ENCODE results near the gene RPS6KA2. TPM values are rescaled to one million over a fixed set of nuclear protein-coding genes. Genes with fewer than 3 reads are reported as not detected.

The RPS6KA2 gene
- total RNA-seq, 1 donor from 2014 or later, result 50.2 TPM

DNA sequence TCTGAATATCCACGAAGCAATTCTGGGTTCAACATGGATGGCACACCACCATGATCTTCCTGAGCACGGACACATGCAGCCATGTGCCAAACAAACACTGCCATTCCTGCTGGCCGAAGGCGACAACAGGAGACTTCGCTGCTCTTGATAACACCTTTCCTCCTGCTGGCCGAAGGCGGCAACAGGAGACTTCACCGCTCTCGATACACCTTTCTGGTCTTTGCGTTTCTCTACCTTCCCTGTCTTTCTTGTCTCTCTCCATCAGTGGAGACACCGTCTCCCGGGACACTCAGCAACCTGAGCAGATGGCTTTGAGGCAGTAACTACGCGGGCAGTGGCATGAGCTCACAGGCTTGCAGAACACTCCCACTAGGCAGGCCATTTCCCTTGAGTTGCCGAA is 189.4 kb downstream of the RPS6KA2 start:
- ATAC-seq (ENCODE audit: poor library complexity) (no peak), DNase-seq (no peak)
- intact Hi-C loops (cut with DNase I), result no loop called here

DNA sequence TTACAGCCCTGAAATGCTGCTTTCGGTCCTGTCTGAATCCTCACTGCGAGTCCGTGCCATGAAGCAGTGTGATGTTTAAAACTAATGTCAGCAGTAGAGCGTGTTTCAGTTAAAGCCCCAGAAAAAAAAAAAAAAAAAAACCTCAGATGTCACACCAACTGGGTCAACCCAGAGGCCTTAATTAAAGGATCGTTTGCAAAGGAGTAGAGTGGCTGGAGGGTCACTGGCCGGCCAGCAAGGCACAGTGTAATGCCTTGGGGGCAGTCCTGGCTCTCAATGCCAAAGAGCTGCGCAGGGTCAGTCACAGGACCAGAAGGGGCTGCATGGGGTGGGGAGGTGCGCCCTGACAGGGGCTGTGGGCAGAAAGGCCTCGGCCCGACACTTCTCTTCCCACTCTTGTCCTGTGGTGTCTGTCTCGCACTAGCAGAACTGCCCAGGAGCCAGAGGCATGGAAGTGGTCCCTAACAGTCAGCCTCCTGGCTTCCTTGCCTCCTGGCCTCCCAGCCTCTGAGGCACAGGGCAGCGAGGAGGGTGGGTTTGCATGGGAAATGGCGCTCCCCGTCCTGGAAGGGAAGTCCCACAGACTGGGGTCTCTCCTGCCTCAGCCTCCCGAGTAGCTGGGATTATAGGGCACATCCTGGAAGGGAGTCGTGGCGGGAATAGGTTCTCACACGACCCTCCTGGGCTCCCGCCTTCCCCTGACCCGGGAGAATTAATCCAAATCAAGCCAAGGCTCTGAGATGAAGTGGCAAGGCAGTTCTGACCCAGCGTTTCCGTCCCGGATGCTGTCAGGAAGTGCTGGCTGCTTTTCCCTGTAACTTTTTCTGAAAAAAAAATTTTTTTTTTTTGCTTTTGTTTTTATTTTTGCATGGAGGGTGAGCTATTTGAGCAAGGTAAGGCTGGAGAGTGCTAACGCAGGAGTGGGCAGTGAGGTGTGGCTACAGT is 190.6 kb downstream of the RPS6KA2 start:
- DNase-seq, result no peak
- intact Hi-C loops (cut with DNase I), result no loop called here
- no peak for ATAC-seq (ENCODE audit: poor library complexity)

DNA sequence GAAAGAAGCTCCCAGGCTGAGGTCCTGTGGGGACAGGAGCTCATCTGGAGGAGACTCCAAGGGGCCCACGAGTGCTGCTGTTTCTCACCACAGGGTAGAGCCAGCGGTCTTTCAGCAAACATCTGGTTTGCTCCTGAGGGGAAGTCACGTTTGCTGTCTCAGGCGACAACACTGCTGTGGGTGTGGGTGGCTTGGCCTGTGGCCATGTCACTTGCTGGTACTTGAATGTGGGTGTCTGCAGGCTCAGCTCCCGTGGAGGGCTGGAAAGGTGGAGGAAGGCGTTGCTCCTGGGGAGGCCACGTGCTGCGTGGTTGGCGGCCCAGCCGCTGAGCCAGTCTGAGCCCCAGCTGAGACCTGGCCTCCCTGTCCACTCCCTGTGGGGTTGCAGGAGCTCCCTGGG is 191.5 kb downstream of the RPS6KA2 start:
- intact Hi-C loops (cut with DNase I), result no loop called here
- ATAC-seq (ENCODE audit: poor library complexity) (peak; percentile 55), DNase-seq (peak; percentile 80)

DNA sequence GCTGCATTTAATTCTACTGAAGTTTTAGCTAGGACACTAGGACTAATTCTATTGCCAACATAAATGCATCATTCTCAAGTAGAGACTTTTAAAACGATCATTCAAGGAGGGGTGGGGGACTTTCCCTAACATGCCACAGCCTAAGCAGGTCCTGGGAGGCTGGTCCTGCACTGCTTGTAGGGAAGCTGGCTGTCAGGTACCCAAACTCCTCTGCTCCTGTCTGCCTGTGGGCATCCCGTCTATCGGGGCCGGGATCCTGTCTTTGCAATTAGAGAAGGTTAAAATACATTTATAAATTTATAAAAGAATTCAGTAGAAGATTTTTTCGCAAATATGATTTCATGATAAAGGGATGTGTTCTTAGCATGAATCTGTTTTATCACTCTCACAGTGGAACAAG is 192.7 kb downstream of the RPS6KA2 start:
- ATAC-seq (ENCODE audit: poor library complexity), result no peak
- intact Hi-C loops (cut with DNase I), result no loop called here

GRCh38 chr6:166433096-166433495 is 194.0 kb downstream of the RPS6KA2 start:
- ATAC-seq (ENCODE audit: poor library complexity), result no peak
- DNase-seq, result no peak
- intact Hi-C loops (cut with DNase I), result no loop called here

More for the DNA sequence above, 192.7 kb downstream of the RPS6KA2 start:
- no peak for DNase-seq

GRCh38 chr6:166430269-166430668 is 196.8 kb downstream of the RPS6KA2 start:
- intact Hi-C loops (cut with DNase I), result no loop called here
- ATAC-seq (ENCODE audit: poor library complexity) (no peak), DNase-seq (no peak)

GRCh38 chr6:166424431-166424830 is 202.6 kb downstream of the RPS6KA2 start:
- intact Hi-C loops (cut with DNase I), result no loop called here
- no peak for ATAC-seq (ENCODE audit: poor library complexity)
- DNase-seq, result no peak

DNA sequence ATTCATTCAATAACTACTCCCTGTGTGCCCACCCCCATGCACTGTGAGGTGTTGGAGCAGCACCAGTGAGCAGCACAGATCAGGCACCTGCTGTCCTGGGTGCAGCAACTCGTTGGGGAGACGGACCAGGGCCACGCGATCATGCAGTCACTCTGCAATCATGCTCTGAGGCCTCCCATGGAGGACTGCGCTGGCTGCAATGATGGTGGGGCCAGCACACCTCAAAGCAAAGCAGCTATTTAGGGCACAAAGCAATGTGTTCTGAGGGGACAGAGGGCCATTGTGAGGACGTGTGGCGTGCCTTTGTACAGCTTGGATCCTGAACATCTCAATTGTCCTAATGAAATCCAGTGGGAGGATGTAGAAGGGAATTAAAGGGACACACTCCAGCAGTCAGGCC is 203.3 kb downstream of the RPS6KA2 start:
- intact Hi-C loops (cut with DNase I), result no loop called here

GRCh38 chr6:166423051-166423745 is 203.9 kb downstream of the RPS6KA2 start:
- ATAC-seq (ENCODE audit: poor library complexity) (no peak), DNase-seq (no peak)
- intact Hi-C loops (cut with DNase I), result no loop called here

More for the DNA sequence above, 203.3 kb downstream of the RPS6KA2 start:
- no peak for ATAC-seq (ENCODE audit: poor library complexity)
- no peak for DNase-seq

- no peak for ATAC-seq (ENCODE audit: poor library complexity)
- intact Hi-C loops (cut with DNase I), result no loop called here
These were observed 204.7 kb downstream of the RPS6KA2 start for GRCh38 chr6:166422201-166422940.

GRCh38 chr6:166420351-166420750 is 206.7 kb downstream of the RPS6KA2 start:
- DNase-seq, result no peak

More at GRCh38 chr6:166422201-166422940, 204.7 kb downstream of the RPS6KA2 start:
- DNase-seq, result no peak

GRCh38 chr6:166419717-166420116 is 207.3 kb downstream of the RPS6KA2 start:
- no peak for DNase-seq
- ATAC-seq (ENCODE audit: poor library complexity), result no peak
- intact Hi-C loops (cut with DNase I), result no loop called here

More at GRCh38 chr6:166420351-166420750, 206.7 kb downstream of the RPS6KA2 start:
- intact Hi-C loops (cut with DNase I), result no loop called here
- peak; percentile 38 for ATAC-seq (ENCODE audit: poor library complexity)

GRCh38 chr6:166419286-166419685 is 207.8 kb downstream of the RPS6KA2 start:
- intact Hi-C loops (cut with DNase I), result no loop called here
- ATAC-seq (ENCODE audit: poor library complexity) (no peak), DNase-seq (no peak)

DNA sequence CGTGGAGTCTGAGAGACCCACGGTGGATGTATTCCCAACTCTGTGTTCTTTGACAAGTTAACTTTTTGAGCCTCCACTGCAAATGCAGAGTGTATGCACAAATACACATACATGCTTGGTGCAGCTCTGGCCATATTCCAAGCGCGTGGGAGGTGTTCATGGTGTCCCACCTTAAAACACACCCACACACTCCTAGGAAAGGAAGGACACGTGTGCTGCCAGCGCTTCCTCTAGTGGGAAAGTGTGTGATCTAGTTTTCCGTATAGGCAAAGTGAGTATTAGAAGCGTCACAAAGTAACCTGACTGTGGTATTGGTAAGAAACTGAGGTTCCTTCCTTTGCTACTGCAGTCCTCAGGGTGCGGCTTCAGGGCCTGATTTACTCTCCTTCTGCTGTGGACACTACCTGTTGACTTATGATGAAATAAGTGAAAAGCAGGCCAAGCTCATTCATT is 208.3 kb downstream of the RPS6KA2 start:
- ATAC-seq (ENCODE audit: poor library complexity) (no peak), DNase-seq (no peak)
- intact Hi-C loops (cut with DNase I), result no loop called here

DNA sequence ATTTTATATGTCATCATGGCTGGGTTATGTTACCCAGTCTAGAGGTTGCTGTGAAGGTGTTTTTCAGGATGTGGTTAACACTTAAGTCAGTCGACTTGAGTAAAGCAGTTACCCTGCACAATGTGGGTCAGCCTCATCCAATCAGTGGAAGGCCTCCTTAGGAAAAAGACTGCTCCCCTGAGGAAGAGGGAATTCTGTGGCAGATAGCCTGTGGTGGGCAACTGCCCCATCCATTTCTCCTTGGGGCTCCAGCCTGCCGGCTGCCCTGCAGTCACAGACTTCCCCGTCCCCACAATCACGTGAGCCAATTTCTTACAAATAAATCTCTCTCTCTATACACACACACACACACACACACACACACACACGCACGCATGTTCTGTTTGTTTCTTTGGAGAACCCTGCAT is 209.8 kb downstream of the RPS6KA2 start:
- ATAC-seq (ENCODE audit: poor library complexity), result no peak
- intact Hi-C loops (cut with DNase I), result no loop called here
- no peak for DNase-seq

GRCh38 chr6:166415833-166416347 is 211.2 kb downstream of the RPS6KA2 start:
- ATAC-seq (ENCODE audit: poor library complexity) (no peak), DNase-seq (no peak)
- intact Hi-C loops (cut with DNase I), result no loop called here

DNA sequence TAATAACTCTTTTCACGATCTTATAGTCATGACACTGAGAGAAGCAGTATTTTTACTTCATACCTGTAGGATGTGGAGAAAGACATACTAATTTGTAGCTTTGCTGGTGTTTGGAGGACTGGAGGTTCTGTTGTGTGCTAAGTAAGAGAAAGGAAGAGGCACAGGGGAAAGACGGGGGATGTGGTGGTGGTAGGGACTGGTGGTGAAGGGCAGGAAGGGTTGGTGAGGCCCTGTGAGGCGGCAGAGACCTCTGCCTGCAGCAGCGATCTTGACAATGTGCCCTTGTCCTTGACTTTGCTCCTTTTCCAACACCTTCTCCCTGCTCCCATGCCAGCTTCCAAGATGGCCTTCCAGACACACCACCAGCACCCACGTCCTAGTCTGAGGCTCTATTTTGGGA is 211.7 kb downstream of the RPS6KA2 start:
- no peak for ATAC-seq (ENCODE audit: poor library complexity)
- no peak for DNase-seq
- intact Hi-C loops (cut with DNase I), result no loop called here

DNA sequence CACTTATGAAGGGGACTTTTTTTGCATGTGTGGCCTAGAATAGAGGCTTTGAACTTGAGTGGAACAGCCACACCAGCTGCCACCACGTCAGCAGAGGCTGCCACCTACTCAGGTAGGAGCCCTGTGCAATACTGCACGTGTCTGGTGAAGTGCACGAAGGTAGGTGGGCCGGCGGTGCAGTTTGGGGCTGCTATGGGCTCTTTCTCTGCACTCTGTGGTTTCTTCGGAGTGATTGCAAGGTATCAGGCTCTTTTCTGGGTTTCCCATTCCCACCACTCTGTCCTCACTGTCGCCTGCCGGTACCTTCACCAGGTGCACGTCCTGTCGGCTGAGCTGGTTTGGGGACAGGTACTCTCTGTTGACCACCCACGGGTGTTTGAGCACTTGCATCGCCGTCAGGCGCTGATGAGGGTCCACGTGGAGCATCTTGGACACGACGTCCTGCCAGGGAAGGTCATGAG is 213.5 kb downstream of the RPS6KA2 start:
- intact Hi-C loops (cut with DNase I), result no loop called here
- ATAC-seq (ENCODE audit: poor library complexity) (no peak), DNase-seq (no peak)

- intact Hi-C loops (cut with DNase I), result no loop called here
- ATAC-seq (ENCODE audit: poor library complexity), result no peak
- DNase-seq, result no peak
These were observed 214.1 kb downstream of the RPS6KA2 start for GRCh38 chr6:166412911-166413384.

Data from Right ventricle myocardium superior (tissue), 1 donor.